Left lung (tissue), 10 donors: ENCODE data around the gene STK35. TPM values are rescaled to one million over a fixed set of nuclear protein-coding genes. Genes with fewer than 3 reads are reported as not detected.

Experiments
- ATAC-seq: fragments of 200-7000 bp; cut with Tn5 transposase; one replicate; pipeline ENCODE4 v1.9.1; 2020; ENCODE audit warnings: moderate library complexity
- DNase-seq, 4 donors: peaks; one replicate each; pipeline ENCODE4 v3.0.0-alpha.2; 2013 to 2020
- H3K27ac ChIP-seq, 2 donors: fragments of 200-600 bp; sonication (generic) in 1 of 2; one replicate each; pipeline versions ENCODE4 v1.5.0 to v1.8.0; 2020 to 2021
- H3K27me3 ChIP-seq, 2 donors: fragments of 200-600 bp; sonication (generic) in 1 of 2; one replicate each; pipeline versions ENCODE4 v1.5.0 to v1.8.0; 2020 to 2021
- H3K36me3 ChIP-seq, 2 donors: fragments of 200-600 bp; sonication (generic) in 1 of 2; one replicate each; pipeline versions ENCODE4 v1.5.0 to v1.8.0; 2020 to 2021
- H3K4me1 ChIP-seq, 2 donors: fragments of 200-600 bp; one replicate each; pipeline ENCODE4 v1.8.0; 2021
- H3K4me3 ChIP-seq, 2 donors: fragments of 200-600 bp; sonication (generic) in 1 of 2; one replicate each; pipeline versions ENCODE4 v1.5.0 to v1.8.0; 2020 to 2021; ENCODE audit warnings: mild to moderate bottlenecking in 1 of 2
- H3K9me3 ChIP-seq, 2 donors: fragments of 200-600 bp; sonication (generic) in 1 of 2; one replicate each; pipeline versions ENCODE4 v1.5.0 to v1.8.0; 2020 to 2021
- CTCF ChIP-seq, 2 donors: fragments of 200-600 bp; sonication (generic) in 1 of 2; IDR thresholded peaks; one replicate each; pipeline versions ENCODE4 v1.5.0 to v1.8.0; 2021; ENCODE audit warnings: antibody characterized with exemption in 2 of 2
- intact Hi-C, 2 donors: fragments of 100-400 bp; cut with DNase I; formaldehyde crosslinking; loops; one replicate each; pipeline versions ENCODE4 v1.11.2 to v1.14.2; 2022
- polyA plus RNA-seq, 6 donors: library from polyadenylated mRNA; unstranded; fragments of 120-200 nt; gene quantifications; one replicate each; pipeline ENCODE4 v1.2.1, GENCODE V29; 2013; ENCODE audit not compliant: insufficient read length in 6 of 6
- total RNA-seq, 2 donors: library from RNA; stranded (reverse); fragmentation: NEBNext Ultra II Directional; extraction: Animal tissue kit (Norgen Biotek cat#: 25700); gene quantifications; one replicate each; pipeline ENCODE4 v1.2.1, GENCODE V29; 2021
- donor health status: DM: no; HTN: yes; CAD: no.
- donor health status: DM: no; HTN: no; CAD: no.

STK35 gene
- total and polyA plus RNA-seq, 8 donors = 15.8 to 20.7 (median 17.8) TPM

GRCh38 chr20:2127238-2127637 is 25.6 kb downstream of the STK35 start:
- Histone ChIP-seq H3K27me3 (no peaks in the 10 kb centered on the region), H3K4me3 (no peak overlapping the region), H3K4me1 (peaks cover 8 to 27% of the 10 kb centered on the region in 2 donors), H3K9me3 (no peaks in the 10 kb centered on the region), H3K36me3 (peaks cover 0 to 26% of the 10 kb centered on the region in 2 donors), H3K27ac (no peak overlapping the region)
- TF ChIP-seq CTCF (IDR thresholded peaks at IDR 0.05) = no peak
- ATAC-seq (peak; percentile 9), DNase-seq (no peak)
- intact Hi-C loops = no loop called here

DNA sequence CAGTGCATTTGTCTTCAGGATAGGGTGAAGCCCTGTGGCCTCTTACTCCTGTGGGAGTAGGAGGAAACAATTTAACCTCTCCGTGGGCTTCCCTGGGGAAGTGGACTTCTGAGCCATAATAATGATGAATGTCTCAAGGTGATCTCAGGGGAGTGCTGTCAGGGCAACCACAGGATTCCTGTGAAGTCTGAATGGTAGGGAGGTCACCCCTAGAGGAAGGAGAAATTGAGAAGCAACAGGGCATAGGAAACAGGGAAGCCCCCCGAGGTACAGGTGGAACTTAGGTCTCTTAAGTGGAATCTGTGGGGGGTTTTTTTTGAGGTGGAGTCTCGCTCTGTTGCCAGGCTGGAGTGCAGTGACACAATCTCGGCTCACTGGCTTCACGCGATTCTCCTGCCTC is 26.9 kb downstream of the STK35 start:
- no peak for TF ChIP-seq CTCF (IDR thresholded peaks at IDR 0.05)
- Histone ChIP-seq H3K36me3 (peaks cover 0 to 26% of the 10 kb centered on the region in 2 donors), H3K27ac (no peak overlapping the region), H3K9me3 (no peaks in the 10 kb centered on the region), H3K27me3 (no peaks in the 10 kb centered on the region), H3K4me3 (no peak overlapping the region), H3K4me1 (peaks cover 20 to 37% of the 10 kb centered on the region in 2 donors)
- ATAC-seq = no peak
- intact Hi-C loops = no loop called here
- DNase-seq = no peak

DNA sequence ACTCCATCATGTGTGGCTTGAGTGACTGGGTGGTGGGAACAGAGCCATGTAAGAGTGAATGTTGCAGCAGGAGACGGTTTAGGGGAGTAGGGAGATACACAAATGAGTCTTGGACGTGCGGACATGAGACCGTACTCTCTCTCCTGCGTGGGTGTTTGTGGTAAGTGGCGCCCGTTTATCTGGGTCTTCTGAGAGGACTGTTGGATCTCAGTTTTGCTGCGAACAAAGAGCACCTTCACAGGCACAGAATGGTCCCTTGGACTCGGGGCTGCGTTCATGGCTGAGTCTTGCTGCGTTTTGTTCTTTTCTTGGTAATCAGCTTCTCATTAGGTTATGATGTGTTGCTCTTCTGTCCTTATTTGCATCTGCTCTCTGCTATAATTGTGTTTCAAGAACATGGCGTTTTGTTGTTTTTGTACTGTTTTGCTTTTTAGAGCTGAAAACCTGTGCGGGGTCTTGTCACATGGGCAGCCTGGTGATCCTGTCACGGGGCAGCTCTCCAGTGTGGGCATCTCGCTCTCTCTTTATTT is 28.5 kb downstream of the STK35 start:
- ATAC-seq (no peak), DNase-seq (no peak)
- peaks cover 24 to 48% of the 10 kb centered on the region in 2 donors for H3K4me1 ChIP-seq
- no peak overlapping the region for H3K27ac ChIP-seq
- no peak for TF ChIP-seq CTCF (IDR thresholded peaks at IDR 0.05)
- H3K4me3 ChIP-seq = no peak overlapping the region
- intact Hi-C loops = no loop called here
- no peaks in the 10 kb centered on the region for H3K27me3 ChIP-seq
- H3K36me3 ChIP-seq = peaks cover 0 to 26% of the 10 kb centered on the region in 2 donors
- H3K9me3 ChIP-seq = no peaks in the 10 kb centered on the region

DNA sequence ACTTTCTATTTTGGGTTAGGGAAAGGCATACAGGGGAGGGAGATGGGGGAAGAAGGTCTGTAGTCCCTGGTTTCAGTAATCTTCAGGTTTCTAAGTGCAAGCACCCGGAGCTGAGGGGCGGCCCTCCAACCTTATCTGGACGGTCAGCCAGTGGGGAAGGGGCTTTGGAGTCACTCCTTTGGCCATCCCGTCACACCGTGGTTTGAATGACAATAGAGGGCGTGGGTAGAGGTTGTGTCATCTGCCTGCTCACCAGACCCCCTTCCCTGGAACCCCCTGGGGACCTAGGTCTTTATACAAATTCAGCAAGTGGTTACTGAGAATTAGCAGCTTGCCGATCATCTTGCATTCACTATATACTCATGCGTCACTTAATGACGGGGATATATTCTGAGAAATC is 29.1 kb downstream of the STK35 start:
- no peaks in the 10 kb centered on the region for H3K27me3 ChIP-seq
- DNase-seq (no peak), ATAC-seq (no peak)
- no peak overlapping the region for H3K27ac ChIP-seq
- H3K4me3 ChIP-seq = no peak overlapping the region
- TF ChIP-seq CTCF (IDR thresholded peaks at IDR 0.05) = no peak
- peaks cover 0 to 22% of the 10 kb centered on the region in 2 donors for H3K36me3 ChIP-seq
- peaks cover 27 to 45% of the 10 kb centered on the region in 2 donors for H3K4me1 ChIP-seq
- intact Hi-C loops = no loop called here
- no peaks in the 10 kb centered on the region for H3K9me3 ChIP-seq

DNA sequence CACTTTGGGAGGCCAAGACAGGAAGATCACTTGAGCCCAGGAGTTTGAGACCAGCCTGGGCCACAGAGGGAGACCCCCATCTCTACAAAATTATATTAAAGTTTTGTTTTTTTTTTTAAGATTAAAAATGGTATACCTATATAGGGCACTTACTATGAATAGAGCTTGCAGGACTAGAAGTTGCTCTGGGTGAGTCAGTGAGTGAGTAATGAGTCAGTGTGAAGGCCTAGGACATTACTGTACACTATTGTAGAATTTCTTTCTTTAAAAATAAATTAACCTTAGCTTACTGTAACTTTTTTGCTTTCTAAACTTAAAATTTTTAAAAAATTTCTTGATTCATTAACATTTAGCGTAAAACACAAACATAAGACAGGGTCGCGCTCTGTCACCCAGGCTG is 29.7 kb downstream of the STK35 start:
- Histone ChIP-seq H3K36me3 (peaks cover 0 to 19% of the 10 kb centered on the region in 2 donors), H3K27ac (no peak overlapping the region), H3K4me3 (no peak overlapping the region), H3K4me1 (peaks cover 25 to 41% of the 10 kb centered on the region in 2 donors), H3K9me3 (no peaks in the 10 kb centered on the region), H3K27me3 (no peaks in the 10 kb centered on the region)
- intact Hi-C loops = no loop called here
- no peak for TF ChIP-seq CTCF (IDR thresholded peaks at IDR 0.05)
- DNase-seq (no peak), ATAC-seq (no peak)
